GM12892 (cell line): ENCODE measurements around the gene EWSR1.

ENCODE experiments used
- POLR2A ChIP-seq: IDR thresholded peaks from 2 replicates; pipeline ENCODE4 v1.6.1; 2011; ENCODE audit warnings: low read depth, low read length, control low read depth
- POLR2AphosphoS5 ChIP-seq: IDR thresholded peaks from 2 replicates; pipeline ENCODE4 v1.6.1; 2011; ENCODE audit warnings: low read depth, low read length, control low read depth
- TAF1 ChIP-seq: IDR thresholded peaks from 2 replicates; pipeline ENCODE4 v1.6.1; 2011; ENCODE audit warnings: low read depth, mild to moderate bottlenecking, control low read depth, low read length, borderline replicate concordance

DNA sequence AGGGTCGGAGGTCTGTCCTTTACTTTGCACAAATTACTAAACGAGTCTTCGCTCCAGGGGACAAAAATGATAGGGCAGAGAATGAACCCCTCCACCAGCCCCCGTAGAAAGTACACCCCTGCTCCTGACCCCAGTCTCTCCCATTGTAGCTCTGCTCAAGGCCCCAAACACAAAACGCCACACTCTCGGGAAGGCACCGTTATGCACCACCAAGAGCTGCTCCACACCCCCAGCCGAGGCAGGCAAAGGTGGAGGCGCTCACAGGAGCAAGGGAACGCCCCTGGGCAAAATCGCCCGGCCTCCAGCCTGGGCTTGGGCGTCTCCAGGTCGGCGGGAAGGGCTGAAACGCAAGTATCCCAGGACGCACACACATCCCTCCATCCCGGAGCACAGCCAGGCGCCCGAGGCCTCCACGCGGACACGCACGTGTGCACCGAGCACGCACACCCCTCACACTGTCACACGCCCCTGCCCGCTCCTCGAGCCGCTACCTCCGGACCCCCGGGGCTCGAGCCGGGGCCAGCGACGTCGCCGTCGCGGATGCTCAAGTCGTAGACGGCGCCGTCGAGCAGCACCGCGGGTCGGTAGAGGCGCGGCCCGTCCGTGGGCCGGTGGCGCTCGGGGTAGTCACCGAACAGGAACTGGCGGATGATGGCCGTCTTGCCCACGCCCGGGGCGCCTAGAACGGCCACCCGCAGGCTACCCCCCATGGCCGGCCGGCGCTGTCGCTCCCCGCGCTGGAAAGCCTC lies 46.6 kb downstream of the EWSR1 start:
- TF ChIP-seq POLR2AphosphoS5 (no peak), POLR2A (no peak), TAF1 (no peak)
